Activated T-cell treated with anti-CD3 and anti-CD28 coated beads, Interleukin-2, amount 50 U/mL, for 4 hours (primary cell): ENCODE data around the gene CUX1. TPM values are rescaled to one million over a fixed set of nuclear protein-coding genes. Genes with fewer than 3 reads are reported as not detected.
"Not testable (repeated sequence)": the region's sequence is repeated elsewhere in the genome, so short reads cannot be mapped to it uniquely, and the experiment has no call there.

Experiments used
- ATAC-seq, 2 donors: fragments of 200-7000 bp; cut with Tn5 transposase; one replicate each; pipeline ENCODE4 v1.10.0; 2021
- DNase-seq: peaks from one replicate; pipeline ENCODE4 v3.0.0-alpha.2; 2020
- H3K27me3 Mint-ChIP-seq: one replicate; pipeline ENCODE4 v1.8.0; 2021; ENCODE audit warnings: low read depth, mixed read lengths
- H3K36me3 Mint-ChIP-seq: one replicate; pipeline ENCODE4 v1.8.0; 2022; ENCODE audit warnings: mixed read lengths; ENCODE audit not compliant: insufficient read depth
- H3K4me1 Mint-ChIP-seq: one replicate; pipeline ENCODE4 v1.8.0; 2021; ENCODE audit warnings: low read depth, mixed read lengths
- H3K4me3 Mint-ChIP-seq: one replicate; pipeline ENCODE4 v1.8.0; 2021; ENCODE audit warnings: mild to moderate bottlenecking, moderate library complexity, mixed read lengths
- H3K9me3 Mint-ChIP-seq: one replicate; pipeline ENCODE4 v1.8.0; 2021; ENCODE audit warnings: mixed read lengths
- total RNA-seq, 3 donors: library from RNA; stranded (reverse); gene quantifications; one replicate each; pipeline ENCODE4 v1.2.1, GENCODE V29; 2021

Gene CUX1
- total RNA-seq, 3 donors from 2014 or later = 18.6 to 21.6 (median 20.7) TPM

DNA sequence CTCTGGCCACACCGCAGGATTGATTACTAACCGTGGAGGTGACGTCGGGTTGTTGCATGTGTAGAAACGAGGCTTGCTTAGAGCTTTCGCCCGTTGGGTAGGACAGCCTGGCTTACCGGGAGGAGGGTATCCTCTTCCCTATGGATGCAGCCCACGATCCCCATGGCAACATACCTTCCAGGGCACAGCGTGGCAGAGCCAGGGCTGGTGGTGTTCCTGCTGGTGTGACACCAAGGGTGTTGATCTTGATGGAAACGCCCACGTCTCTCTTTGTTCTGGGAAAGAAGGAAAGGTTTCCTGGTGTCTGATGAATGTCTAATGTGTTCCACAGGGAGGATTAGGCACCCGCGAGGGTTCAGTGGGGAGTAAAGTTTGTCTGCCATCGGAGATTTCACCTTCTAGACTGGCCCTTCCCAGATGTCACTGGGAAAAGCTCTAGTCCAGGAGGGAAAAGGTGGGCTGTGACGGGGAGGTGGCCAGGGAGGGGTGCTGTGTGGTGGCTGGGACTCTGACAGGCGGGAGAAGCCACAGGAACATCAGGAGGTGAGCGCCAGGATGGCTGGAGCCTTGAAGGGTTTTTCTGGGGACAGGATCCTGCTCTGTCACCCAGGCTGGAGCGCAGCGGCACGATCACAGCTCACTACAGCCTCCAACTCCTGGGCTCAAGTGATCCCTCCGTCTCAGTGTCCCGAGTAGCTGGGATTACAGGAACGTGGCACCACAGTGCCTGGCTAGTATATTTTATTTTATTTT is 102.1 kb downstream of the CUX1 start:
- Mint-ChIP-seq H3K4me3 (no peak overlapping the region), H3K9me3 (no peaks in the 10 kb centered on the region), H3K27me3 (no peaks in the 10 kb centered on the region), H3K4me1 (peaks cover 6% of the 10 kb centered on the region), H3K36me3 (peaks cover 27% of the 10 kb centered on the region)
- DNase-seq (no peak), ATAC-seq (no peak)

DNA sequence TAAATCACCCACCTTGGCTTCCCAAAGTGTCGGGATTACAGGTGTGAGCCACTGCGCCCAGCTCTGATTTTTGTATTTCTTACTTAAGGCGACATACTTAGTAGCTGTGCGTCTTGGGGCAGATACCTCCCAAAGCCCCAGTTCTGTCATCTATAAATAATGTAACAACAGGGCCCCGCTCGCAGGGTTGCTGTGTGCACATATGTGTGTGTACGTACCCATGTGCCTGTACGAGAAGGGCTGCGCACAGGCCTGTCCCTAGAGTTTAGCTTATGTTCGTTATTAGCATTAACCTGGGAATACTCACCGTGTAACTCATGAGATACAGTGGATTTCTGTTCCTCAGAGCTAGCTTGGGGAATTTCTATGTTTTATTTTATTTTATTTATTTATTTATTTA is 103.6 kb downstream of the CUX1 start:
- Mint-ChIP-seq H3K36me3 (peaks cover 22% of the 10 kb centered on the region), H3K27me3 (no peaks in the 10 kb centered on the region), H3K9me3 (no peaks in the 10 kb centered on the region), H3K4me3 (no peak overlapping the region), H3K4me1 (peaks cover 6% of the 10 kb centered on the region)
- DNase-seq (no peak), ATAC-seq (no peak)

DNA sequence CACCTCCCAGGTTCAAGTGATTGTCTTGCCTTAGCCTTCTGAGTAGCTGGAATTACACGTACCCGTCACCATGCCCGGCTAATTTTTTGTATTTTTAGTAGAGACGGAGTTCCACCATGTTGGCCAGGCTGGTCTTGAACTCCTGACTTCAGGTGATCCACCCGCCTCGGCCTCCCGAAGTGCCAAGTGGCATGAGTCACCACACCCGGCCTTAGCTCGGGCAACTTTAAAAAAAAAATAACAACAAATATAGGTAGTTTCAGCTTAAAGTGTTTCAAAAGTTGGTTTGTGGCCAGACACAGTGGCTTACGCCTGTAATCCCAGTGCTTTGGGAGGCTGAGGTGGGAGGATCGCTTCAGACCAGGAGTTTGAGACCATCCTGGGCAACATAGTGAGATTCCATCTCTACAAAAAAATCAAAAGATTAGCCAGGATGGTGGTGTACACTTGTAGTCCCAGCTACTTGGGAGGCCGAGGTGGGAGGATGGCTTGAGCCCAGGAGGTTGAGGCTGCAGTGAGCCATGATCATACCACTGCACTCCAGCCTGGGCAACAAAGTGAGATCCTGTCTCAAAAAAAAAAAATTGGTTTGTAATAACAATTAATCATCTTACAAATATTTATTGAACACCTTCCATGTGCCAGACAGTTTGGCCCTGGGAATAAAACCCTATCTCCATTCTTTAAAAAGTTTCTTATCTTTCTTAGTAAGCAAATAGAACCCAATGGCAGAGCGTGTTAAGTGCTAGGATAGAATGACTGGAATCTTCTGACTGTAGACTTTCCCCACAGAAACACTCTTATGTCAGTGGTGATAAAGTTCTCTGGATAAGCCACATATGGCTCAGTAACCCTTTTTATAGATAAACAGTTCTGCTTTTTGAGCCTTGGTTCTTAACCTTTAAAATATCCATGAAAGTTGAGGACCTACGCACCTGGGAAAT is 104.4 kb downstream of the CUX1 start:
- DNase-seq, ATAC-seq, H3K4me3 Mint-ChIP-seq, H3K9me3 Mint-ChIP-seq, H3K27me3 Mint-ChIP-seq, H3K4me1 Mint-ChIP-seq: not testable (repeated sequence)
- H3K36me3 Mint-ChIP-seq = peaks cover 21% of the 10 kb centered on the region

DNA sequence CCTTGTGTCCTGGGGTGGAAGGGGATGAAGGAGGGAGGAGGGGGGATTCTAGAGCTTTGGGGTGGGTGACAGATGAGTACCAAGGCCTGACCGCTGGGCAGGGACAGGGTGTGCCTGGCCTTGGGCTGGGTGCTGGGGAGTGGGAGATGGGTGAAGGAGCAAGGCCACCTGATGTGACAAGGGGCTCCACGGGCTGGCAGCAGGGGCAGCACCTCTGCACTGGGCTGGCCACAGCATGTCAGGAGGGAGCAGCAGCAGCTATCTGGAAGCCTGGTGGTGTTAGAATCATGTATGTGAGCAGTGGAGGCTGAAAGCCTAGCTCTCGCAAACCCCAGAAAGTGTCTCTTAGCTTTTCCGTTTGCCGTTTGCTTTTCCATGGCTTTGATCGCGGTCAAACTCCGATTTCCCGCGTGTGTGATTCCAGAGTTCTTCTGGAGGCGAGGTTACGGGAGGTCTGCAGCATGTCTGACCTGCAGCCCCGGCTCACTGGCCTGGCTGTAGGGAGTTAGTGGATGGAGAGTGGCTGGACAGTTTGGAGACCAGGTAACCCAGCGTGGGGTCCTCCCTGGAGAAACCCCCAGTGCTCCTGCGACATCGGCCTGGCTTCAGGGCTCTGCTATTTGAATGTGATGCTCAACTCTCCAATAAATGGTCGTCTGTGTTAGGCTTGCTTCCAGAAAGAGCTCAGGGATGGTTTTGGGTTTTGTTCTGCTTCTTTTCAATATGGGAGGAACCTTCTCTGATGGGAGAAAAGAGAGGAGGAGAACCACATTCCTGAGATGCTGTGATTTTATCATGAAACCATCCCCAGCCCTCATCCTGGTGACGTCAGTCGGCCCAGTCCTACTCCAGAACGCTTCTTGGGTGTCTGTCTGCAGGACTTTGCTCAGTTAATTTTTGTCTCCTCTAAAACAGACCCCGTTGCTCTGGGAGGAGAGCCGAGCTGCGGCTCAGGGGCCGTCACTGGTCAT is 105.5 kb downstream of the CUX1 start:
- Mint-ChIP-seq H3K27me3 (no peaks in the 10 kb centered on the region), H3K4me1 (peaks cover 6% of the 10 kb centered on the region), H3K36me3 (peaks cover 13% of the 10 kb centered on the region), H3K9me3 (no peaks in the 10 kb centered on the region), H3K4me3 (no peak overlapping the region)
- no peak for DNase-seq
- ATAC-seq = no peak

DNA sequence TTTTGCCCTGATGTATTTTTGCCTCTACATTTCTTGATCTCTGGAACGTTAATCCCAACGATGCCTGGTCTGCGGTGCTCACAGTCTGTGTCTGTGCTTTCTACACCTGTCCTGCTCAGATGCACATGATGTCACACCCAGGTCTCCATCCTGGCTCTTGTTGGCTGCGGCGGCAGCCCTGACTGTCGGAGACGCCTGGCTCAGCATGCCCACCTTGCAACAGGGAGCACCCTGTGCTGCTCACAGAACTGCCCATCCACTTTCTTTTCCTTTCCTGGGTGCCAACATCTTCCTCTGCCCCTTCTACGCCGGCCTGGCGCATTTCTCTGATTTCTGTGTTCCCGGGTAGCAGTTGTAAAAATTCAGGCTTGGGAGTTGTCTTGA is 106.2 kb downstream of the CUX1 start:
- H3K36me3 Mint-ChIP-seq = peaks cover 13% of the 10 kb centered on the region
- ATAC-seq (no peak), DNase-seq (no peak)
- H3K4me1 Mint-ChIP-seq = peaks cover 6% of the 10 kb centered on the region
- no peaks in the 10 kb centered on the region for H3K9me3 Mint-ChIP-seq
- no peak overlapping the region for H3K4me3 Mint-ChIP-seq
- no peaks in the 10 kb centered on the region for H3K27me3 Mint-ChIP-seq

DNA sequence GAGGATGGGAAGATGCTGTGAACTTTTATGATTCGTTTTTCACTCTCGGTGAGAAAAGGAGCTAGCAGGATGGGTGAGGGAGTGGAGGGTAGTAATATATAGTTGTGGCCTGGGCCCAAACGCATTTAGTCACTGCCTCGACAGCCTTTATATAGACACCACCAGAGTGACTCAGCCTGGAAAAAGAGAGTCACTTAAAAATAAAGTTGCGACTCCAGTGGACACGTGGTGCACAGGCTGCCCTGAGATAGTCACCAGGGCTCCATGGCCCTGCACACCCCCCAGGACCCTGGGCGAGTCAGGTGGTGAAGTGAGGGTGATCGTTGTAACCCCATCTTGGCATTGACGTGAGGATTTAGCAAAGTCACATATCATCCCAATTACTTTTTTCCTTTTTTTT is 106.7 kb downstream of the CUX1 start:
- Mint-ChIP-seq H3K27me3 (no peaks in the 10 kb centered on the region), H3K36me3 (peaks cover 13% of the 10 kb centered on the region), H3K4me1 (peaks cover 6% of the 10 kb centered on the region), H3K9me3 (no peaks in the 10 kb centered on the region), H3K4me3 (no peak overlapping the region)
- DNase-seq (no peak), ATAC-seq (peak; percentile 55 to 79)

DNA sequence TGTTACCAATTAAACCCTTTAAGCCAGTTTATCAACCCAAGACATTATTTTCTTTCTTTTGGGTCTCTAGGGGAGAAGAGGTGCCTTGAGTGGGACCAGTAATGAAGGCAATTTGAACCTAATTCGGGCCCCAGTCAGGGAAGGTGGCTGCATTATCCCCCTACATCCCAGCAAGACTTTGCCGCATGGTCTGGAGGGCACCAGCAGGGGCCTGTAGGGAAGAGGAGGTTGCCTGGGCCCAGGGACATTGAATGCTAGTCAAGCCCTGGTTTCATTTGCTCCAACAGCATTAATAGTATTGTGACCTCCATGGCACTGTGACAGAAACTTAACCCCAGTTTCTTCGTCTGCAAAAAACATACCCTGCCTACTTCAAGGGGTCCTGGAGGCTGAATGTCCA is 108.8 kb downstream of the CUX1 start:
- Mint-ChIP-seq H3K4me3 (no peak overlapping the region), H3K9me3 (no peaks in the 10 kb centered on the region), H3K36me3 (peaks cover 9% of the 10 kb centered on the region), H3K4me1 (peaks cover 6% of the 10 kb centered on the region), H3K27me3 (no peaks in the 10 kb centered on the region)
- ATAC-seq = no peak
- no peak for DNase-seq

DNA sequence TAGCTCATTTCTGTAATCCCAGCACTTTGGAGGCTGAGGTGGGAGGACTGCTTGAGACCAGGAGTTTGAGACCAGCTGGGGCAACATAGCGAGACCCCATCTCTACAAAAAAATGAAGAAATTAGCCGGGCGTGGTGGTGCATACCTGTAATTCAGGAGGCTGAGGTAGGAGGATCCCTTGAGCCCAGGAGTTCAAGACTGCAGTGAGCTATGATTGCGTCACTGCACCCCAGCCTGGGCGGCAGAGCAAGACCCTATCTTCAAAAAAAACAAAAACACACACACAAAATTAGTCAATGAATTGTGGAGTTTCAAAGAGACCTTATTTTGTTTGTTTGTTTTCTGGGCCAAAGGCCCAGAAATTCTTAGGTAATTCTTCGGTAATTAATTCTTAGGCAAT is 110.0 kb downstream of the CUX1 start:
- DNase-seq = no peak
- no peaks in the 10 kb centered on the region for H3K27me3 Mint-ChIP-seq
- H3K9me3 Mint-ChIP-seq = no peaks in the 10 kb centered on the region
- no peak overlapping the region for H3K4me3 Mint-ChIP-seq
- H3K36me3 Mint-ChIP-seq = peaks cover 9% of the 10 kb centered on the region
- peaks cover 6% of the 10 kb centered on the region for H3K4me1 Mint-ChIP-seq
- ATAC-seq = no peak

DNA sequence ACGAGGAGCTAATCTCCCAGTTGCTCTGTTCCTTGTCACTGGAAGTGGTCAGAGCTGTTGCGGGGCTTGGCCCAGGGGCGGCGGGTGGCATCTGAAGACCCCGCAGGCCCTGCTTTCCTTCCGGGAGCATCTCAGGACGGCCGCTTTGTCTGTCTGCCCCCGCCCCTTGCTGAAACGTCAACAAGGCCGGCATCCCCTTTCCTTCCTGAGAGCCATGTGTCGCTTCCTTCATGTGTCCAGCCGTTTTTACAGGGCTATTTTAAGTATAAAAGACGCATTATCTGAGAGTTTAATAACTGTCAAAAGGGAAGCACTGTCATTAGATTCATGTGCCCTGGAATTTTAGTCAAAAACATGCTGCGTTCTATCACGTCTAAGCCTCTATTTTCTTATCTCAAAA is 110.4 kb downstream of the CUX1 start:
- Mint-ChIP-seq H3K27me3 (no peaks in the 10 kb centered on the region), H3K4me1 (peaks cover 6% of the 10 kb centered on the region), H3K36me3 (peaks cover 9% of the 10 kb centered on the region), H3K9me3 (no peaks in the 10 kb centered on the region), H3K4me3 (no peak overlapping the region)
- DNase-seq (no peak), ATAC-seq (no peak)

DNA sequence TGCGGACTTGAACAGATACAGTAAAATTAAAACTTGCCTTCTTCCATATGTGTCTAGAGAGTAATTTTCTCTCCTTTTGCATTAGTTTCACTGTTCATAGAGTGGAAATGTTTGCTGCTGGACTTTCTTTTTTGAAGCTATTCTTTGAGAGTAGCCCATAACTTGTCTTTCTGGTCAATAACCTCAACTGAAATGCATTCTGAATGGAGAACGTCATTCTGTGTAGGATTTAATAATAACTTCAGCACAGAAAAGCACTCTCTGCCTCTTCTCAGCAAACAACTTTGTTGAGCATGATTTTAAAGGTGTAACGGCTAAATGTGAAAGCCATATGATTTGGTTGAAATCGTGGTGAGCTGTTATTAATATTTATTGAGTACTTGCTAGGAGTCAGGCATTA is 111.8 kb downstream of the CUX1 start:
- Mint-ChIP-seq H3K9me3 (no peaks in the 10 kb centered on the region), H3K4me3 (no peak overlapping the region), H3K27me3 (no peaks in the 10 kb centered on the region), H3K4me1 (no peaks in the 10 kb centered on the region), H3K36me3 (peaks cover 3% of the 10 kb centered on the region)
- ATAC-seq (no peak), DNase-seq (no peak)

DNA sequence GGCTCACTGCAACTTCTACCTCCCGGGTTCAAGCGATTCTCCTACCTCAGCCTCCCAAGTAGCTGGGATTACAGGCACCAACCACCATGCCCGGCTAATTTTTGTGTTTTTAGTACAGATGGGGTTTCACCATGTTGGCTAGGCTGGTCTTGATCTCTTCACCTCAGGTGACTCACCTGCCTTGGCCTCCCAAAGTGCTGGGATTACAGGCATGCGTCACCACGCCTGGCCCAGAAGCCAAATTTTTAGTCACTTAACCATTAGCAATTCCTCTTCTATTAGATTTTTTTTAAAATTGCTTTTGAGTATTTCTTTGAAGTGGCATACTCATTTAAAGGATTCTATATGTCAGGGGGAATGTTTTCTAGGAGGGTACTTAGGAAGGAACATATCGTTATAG is 112.5 kb downstream of the CUX1 start:
- H3K27me3 Mint-ChIP-seq, DNase-seq, ATAC-seq, H3K36me3 Mint-ChIP-seq, H3K4me3 Mint-ChIP-seq, H3K4me1 Mint-ChIP-seq, H3K9me3 Mint-ChIP-seq: not testable (repeated sequence)

DNA sequence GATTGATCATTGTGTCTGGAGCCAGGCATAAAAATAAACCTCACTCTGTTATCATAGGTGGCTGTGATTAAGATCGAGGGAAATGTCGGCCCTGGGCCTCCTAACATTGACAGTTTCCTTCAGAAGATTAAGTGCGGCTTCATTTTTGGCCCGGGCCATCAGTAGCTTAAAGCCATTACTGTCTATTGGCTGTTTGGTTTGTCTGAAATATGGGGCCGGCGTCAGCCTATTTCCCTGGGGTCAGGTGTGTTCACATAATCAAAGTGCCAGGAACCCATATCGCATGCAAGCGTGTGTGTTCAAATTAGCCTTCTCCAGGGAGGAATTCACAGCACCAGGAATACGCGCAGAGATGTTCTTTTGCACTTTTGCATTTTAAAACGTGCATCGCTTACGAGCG is 114.7 kb downstream of the CUX1 start:
- peaks cover 2% of the 10 kb centered on the region for H3K4me1 Mint-ChIP-seq
- DNase-seq = no peak
- H3K9me3 Mint-ChIP-seq = no peaks in the 10 kb centered on the region
- H3K4me3 Mint-ChIP-seq = no peak overlapping the region
- no peaks in the 10 kb centered on the region for H3K27me3 Mint-ChIP-seq
- ATAC-seq = no peak
- no peaks in the 10 kb centered on the region for H3K36me3 Mint-ChIP-seq

DNA sequence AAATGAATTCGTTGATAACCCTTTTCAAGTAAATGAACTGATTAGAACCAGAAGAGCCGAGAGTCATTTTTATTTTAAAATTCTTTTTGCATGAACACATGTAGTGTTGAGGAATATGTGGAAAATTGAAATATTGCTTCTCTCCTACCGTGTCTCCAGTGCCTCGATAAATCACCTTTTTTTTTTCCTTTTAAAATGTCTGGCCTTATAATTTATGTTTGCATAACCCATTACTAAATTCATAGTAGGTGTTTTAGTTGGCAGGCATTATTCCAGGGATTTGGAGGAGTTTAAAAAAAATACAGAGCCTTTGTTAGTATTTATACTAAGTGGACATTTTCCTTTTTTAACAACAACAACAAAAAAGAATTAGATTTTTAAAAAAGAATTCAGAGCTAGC is 115.6 kb downstream of the CUX1 start:
- no peaks in the 10 kb centered on the region for H3K36me3 Mint-ChIP-seq
- DNase-seq (no peak), ATAC-seq (no peak)
- no peak overlapping the region for H3K4me3 Mint-ChIP-seq
- H3K9me3 Mint-ChIP-seq = no peaks in the 10 kb centered on the region
- H3K27me3 Mint-ChIP-seq = no peaks in the 10 kb centered on the region
- H3K4me1 Mint-ChIP-seq = peaks cover 2% of the 10 kb centered on the region

DNA sequence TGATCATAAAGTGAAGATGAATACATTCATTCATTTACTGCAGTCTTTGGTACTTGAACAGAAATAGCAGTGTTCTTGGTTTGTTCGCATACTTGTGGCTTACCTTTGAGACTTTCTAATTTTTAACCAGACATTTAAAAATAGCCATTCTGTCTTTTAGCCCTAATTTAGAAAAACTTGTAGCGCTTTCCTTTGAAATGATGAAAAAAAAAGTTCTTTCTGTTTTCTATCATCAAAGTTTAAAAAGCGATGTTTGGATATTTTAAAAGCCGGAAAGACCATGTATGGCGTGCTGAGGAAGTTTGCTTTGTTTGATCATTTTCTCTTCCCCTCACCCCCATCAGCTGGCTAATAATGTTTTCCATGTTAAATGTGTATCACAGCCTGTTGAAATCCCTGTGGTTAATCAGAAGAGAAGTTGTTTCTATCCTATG is 116.3 kb downstream of the CUX1 start:
- no peak overlapping the region for H3K4me3 Mint-ChIP-seq
- DNase-seq = no peak
- H3K4me1 Mint-ChIP-seq = peaks cover 2% of the 10 kb centered on the region
- no peaks in the 10 kb centered on the region for H3K36me3 Mint-ChIP-seq
- ATAC-seq = no peak
- H3K27me3 Mint-ChIP-seq = no peaks in the 10 kb centered on the region
- H3K9me3 Mint-ChIP-seq = no peaks in the 10 kb centered on the region
